HG03039 (cell line): ENCODE measurements around the gene PRRG4.
"Not testable (repeated sequence)": the region's sequence is repeated elsewhere in the genome, so short reads cannot be mapped to it uniquely, and the experiment has no call there.

Experiments
- ATAC-seq: cut with Tn5 transposase; IDR thresholded peaks from one replicate; pipeline ENCODE4 v1.9.1; 2021; ENCODE audit warnings: mild to moderate bottlenecking, moderate library complexity; ENCODE audit not compliant: unreplicated experiment

The PRRG4 gene

GRCh38 chr11:32884770-32885384, 55.1 kb downstream of the PRRG4 start:
- ATAC-seq: no peak

- no peak for ATAC-seq
Measured at GRCh38 chr11:32885556-32885955, 55.8 kb downstream of the PRRG4 start.

- no peak for ATAC-seq
Measured at GRCh38 chr11:32886180-32886579, 56.5 kb downstream of the PRRG4 start.

GRCh38 chr11:32887707-32888383, 58.1 kb downstream of the PRRG4 start:
- ATAC-seq: not testable (repeated sequence)

GRCh38 chr11:32888384-32888710, 58.6 kb downstream of the PRRG4 start:
- ATAC-seq: not testable (repeated sequence)

- ATAC-seq: no peak
Measured at GRCh38 chr11:32888805-32889204, 59.1 kb downstream of the PRRG4 start.

GRCh38 chr11:32890843-32891656, 61.3 kb downstream of the PRRG4 start:
- ATAC-seq: no peak

- no peak for ATAC-seq
Measured at GRCh38 chr11:32891657-32892354, 62.1 kb downstream of the PRRG4 start.

GRCh38 chr11:32892355-32893092, 62.8 kb downstream of the PRRG4 start, which contains the start of gene QSER1:
Gene QSER1, plus strand, starts transcription at chr11:32892811. Its CDS starts 315 bp downstream, at chr11:32893126.
- ATAC-seq: peak; percentile 57

- no peak for ATAC-seq
Measured at GRCh38 chr11:32893093-32893342, 63.3 kb downstream of the PRRG4 start.

GRCh38 chr11:32893343-32894148, 63.8 kb downstream of the PRRG4 start:
- ATAC-seq: peak; percentile 29

GRCh38 chr11:32894149-32894827, 64.6 kb downstream of the PRRG4 start:
- no peak for ATAC-seq

- no peak for ATAC-seq
Measured at GRCh38 chr11:32894921-32895320, 65.2 kb downstream of the PRRG4 start.

- ATAC-seq: no peak
Measured at GRCh38 chr11:32895471-32895870, 65.7 kb downstream of the PRRG4 start.

GRCh38 chr11:32897103-32897502, 67.4 kb downstream of the PRRG4 start:
- ATAC-seq: no peak

GRCh38 chr11:32899438-32899837, 69.7 kb downstream of the PRRG4 start:
- no peak for ATAC-seq

GRCh38 chr11:32902089-32902665, 72.5 kb downstream of the PRRG4 start:
- ATAC-seq: no peak

- ATAC-seq: no peak
Measured at GRCh38 chr11:32905028-32905667, 75.4 kb downstream of the PRRG4 start.
